HG03196 (cell line): ENCODE results near the gene PLCB1.

Experiments used
- ATAC-seq: cut with Tn5 transposase; IDR thresholded peaks from one replicate; pipeline ENCODE4 v1.9.1; 2021; ENCODE audit not compliant: unreplicated experiment

PLCB1 gene

DNA sequence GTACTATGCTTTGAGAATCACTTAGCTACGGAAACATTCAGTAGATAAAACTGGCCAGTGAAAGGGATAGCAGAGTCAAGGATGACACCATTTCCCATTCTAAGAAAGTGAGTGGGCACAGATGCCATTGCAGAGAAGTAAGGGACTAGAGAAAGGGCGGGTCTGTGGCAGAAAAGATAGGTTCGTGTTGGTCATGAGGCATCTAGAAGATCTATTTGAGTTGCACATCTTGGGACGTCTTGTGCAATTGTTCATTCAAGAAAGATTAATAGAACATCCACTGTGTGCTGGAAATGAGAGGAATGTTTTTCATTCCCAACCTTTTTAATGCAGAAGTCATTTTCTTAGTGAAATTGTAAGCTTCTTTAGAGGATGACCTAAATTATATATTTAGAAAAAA lies 161.7 kb downstream of the PLCB1 start:
- no peak for ATAC-seq

DNA sequence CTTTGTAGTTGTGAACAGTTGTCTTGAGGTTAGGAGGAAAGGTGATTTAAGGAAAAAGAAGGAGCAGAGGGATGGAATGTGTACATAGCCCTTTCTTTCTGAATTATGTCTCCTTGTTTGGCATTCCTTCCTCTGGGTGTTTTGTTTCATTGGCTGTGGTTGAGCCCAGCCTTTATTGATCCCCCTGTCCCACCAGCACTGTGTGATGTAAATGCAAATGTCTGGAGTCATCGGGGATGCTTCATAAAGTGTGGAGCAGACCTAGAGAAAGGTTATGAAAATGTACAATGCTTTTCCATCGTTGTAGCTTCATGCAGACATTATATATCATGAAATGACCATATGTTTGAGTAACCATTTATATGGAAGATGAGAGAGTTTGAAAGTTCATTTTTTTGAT lies 164.5 kb downstream of the PLCB1 start:
- no peak for ATAC-seq

DNA sequence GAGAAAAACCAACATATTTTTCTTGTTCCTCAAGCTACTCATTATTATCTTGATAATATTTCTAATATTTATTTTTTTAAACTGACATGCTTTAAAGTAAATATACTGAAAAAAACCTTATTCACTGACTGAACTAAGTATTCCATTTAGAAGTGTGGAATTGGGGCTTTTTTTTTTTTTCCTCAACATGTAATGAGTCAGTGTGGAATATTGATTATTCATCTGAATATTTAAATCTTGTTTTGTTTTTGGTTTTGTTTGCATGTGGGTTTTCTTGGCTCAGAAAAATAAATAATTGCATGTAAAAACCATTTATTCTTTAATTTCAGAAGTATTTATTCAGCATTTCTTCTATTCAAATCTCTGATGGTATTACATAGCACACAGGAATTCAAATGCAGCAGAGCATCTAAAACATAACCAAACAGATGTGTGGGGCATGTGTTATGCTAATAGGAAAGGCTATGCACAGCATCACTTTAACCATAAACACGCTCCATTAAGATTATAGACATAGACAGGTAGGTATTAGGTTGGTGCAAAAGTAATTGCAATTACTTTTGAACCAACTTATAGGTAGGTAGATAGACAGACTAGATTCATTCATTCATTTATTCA lies 166.5 kb downstream of the PLCB1 start:
- no peak for ATAC-seq

DNA sequence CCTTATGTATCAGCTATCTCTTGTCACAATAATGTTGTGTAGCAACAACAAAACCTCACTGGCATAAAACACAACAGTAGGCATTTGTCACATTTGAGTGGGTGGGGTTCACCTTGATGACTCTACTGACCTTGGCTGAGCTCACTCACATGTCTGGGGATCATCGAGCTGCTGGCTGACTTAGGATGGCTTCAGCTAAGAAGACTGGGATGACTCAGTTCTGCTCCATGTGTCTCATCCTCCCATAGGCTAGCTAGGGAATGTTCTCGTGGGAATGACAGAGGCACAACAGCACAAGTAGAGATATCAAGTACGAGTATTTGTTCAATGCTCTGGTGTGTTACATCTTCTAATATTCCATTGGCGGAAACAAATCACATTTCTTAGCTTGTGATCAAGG lies 167.9 kb downstream of the PLCB1 start:
- no peak for ATAC-seq

DNA sequence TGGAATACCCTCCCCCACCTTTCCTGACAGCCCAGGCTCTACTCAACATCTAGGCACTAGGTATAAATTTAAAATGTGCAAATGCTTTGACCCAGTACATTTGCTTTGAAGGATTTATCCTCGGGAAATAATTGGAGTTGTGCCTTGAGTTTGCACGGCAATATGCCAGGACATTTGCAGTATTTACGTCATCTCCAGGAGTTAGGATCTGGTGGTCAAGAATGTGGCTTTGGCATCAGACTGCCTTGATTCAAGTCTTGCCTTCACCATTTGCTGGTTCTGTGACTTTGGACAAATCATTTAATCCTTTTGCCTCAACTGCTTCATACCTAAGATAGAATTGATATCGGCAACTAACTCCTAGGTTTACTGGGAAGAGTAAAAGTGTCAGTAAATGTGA lies 169.6 kb downstream of the PLCB1 start:
- ATAC-seq, result no peak

DNA sequence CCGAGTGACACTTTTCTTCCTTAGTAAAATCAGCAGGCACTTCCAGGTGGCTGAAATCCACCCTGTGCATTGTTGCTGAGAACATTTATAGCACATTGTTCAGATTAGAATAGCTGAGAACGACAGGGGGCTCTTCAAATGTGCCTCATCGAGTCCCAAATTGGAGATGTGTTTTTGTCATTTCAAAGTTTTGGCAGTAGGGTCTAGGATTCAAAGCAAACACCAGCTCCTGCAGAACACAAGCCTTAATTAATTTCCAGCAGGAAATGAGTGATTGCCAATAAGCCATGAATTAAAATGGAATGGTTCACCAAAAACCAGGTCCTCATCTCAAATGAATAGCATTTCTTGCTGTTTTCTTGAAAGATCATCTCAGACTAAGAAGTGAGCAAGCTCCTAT lies 171.6 kb downstream of the PLCB1 start:
- ATAC-seq, result no peak

DNA sequence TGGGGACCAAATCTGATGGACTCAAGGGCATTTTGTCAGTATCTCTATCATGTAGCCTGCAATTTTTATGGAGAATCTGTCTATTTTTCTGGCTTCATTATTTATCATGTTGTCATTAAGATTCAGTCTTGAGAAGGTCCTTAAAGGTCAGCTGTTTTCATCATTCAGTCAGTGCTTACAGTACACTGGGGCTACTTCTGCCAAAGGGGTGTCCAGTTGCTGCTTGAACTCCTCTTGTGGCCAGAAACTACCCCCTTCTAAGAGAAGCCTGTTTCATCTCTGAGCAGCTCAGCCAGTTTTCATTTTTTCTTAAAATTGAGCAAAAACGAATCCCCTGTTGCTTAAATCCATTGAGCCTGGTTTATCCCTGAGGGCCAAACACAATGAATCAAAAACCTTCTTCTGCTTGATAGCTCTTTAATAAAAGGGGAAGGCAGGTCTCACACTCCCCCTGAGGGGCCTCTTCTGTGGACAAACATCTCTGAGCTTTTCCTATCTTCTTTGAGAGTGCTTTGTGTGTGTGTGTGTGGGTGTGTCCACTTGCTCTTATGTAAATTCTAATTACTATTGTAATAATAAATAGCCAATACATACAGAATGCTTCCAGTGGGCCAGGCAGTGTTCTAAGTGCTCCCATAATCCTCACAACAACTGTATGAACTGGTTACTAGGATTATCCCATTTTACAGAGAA lies 172.2 kb downstream of the PLCB1 start:
- ATAC-seq, result no peak

DNA sequence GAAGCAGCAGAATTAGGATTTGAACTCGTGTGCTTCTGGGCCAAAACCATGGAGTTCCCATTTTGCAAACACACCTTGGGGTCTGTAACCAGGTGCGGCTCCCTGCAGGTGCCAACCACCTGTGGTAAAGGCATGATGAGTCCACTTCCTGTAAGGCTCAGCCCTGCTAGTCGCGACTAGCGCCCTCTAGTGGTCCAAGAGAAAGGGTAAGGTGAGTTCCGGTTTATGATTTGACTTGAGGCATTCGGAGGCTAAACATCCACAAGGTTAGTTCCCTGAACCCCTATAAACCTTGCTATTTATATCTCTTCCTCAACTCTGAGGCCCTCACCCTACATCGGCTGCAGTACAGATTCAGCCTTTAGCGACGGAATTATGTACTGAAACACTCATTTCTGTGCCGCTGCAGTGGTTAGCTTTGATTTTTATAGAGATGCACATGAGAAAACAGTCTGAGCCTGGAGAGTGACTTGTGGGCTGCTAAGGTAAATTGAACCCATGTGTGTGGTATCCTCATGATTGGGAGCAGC lies 173.4 kb downstream of the PLCB1 start:
- ATAC-seq, result peak; percentile 90

DNA sequence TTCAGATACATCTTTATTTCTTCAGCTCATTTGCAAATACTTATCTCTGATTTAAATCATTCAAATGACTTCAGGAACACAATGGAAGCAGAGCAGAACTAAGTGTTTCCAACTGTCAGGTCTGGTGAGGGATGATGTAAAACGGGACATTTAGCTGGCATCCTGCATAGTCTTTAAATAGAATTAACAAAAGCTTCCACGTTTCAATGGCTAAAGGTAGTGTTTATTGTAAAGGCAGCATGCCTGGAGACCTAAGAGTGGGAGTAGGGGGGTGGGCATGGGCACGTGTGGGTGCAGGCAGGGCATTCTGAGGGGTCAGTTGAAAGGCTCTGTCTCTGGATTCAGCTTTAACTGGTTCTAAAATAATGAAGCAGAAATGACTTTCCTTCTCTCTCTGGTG lies 174.9 kb downstream of the PLCB1 start:
- ATAC-seq, result no peak

DNA sequence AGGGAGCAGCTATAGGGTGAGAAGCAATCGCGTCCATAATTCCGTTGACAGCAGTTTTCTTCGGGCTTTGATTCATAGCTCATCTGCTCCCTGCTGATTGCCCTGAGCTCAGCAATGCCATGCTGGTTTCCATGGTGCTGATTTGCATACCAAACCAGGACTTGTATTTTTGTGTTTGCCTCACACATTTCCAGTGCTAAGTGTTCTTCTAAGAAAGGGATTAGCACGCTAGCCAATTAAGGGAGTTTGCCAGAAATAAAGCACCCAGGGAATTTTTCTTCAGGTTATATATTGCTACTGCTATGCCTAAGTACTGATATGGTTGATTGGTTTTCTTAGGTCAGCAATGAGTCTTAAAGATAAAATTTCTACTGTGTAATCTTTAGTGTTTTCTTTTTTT lies 177.6 kb downstream of the PLCB1 start:
- no peak for ATAC-seq

DNA sequence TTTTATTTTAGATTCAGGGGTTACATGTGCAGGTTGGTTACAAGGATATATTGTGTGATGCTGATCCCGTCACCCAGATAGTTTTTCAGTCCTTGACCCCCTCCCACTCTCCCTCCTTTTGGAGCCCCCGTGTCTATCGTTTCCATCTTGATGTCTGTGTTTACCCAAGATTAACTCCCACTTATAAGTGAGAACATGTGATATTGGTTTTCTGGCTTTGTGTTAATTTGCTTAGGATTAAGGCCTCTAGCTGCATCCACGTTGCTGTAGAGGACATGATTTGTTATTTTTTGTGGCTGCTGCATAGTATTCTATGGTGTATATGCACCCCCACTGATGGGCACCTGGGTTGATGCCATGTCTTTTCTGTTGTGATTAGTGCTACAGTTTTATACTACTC lies 178.6 kb downstream of the PLCB1 start:
- ATAC-seq, result no peak

DNA sequence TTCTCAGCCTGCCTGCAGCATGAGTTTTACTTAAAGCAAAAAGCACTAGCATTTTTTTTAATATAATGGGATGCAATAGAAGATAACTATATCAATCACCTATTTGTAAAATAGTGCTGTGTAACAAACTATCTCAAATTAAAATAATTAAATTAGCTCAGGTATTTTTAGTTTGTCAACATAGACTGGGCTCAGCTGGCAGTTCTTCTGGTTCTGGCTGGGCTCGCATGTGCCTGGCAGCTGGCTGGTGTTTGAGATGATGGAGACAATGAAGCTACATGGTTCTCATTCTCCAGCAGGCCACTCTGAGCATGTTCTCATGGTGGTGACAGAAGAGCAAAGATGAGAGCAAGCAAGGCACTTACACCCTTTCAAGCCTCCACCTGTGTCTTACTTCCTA lies 181.0 kb downstream of the PLCB1 start:
- ATAC-seq, result no peak

DNA sequence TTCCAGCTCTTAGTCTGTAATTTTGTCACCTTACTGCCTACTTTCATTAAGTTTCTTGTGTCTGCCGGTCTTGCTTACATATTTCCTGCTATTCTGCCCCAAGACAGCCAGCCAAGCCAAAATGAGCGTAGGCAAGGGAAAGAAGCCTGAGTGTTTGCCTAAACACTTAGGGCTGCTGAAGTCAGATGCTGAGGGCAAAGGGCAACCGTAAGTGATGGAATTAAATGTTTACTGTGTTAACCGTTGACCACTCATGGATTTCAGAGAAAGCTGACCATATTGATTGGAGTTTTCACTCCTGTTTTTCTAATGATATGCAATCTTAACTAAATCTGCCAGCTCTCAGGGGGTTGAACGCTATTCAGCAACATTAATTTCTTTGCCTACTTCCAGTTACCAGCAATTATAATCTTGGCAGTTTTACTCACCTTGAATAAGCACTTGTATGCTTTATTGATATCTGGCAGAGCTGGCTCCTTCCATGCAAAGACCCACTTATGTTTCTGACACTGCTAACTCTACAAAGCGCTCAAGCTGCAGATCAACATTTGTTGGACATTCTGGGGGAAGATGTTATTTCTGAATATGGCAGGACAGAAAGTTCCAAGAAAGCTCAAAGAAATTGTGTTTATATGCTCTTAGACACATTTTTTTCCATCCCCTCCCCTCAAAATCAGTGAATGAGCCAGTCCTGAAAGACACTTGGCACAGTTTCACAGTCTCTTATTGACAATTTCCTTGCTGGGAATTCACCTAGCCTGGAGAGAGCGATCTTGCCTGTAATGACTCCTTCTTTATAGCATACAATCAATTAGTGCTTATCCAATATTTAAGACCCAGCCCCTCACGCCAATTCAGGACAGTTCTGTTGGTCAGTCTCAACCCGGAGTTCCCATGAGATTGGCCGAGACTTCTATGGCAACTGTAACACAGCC lies 183.8 kb downstream of the PLCB1 start:
- no peak for ATAC-seq

DNA sequence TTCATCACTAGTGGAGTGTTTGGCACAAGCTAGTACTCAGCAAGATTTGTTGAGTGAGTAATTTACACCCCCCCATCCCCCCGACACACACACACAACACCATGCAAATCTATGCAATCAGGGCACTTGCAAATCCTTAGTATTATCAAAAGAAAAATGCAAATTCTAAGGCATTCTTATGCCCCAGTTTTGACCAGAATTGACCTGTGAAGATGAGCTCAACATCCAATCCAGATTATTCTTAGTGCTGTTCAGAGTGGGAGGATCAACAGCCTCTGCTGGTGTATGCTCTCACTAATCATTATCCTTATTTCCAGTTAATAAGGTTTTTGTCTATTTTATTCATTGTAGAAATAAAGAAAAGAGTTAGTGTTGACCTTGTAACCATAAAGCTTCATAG lies 185.4 kb downstream of the PLCB1 start:
- no peak for ATAC-seq

DNA sequence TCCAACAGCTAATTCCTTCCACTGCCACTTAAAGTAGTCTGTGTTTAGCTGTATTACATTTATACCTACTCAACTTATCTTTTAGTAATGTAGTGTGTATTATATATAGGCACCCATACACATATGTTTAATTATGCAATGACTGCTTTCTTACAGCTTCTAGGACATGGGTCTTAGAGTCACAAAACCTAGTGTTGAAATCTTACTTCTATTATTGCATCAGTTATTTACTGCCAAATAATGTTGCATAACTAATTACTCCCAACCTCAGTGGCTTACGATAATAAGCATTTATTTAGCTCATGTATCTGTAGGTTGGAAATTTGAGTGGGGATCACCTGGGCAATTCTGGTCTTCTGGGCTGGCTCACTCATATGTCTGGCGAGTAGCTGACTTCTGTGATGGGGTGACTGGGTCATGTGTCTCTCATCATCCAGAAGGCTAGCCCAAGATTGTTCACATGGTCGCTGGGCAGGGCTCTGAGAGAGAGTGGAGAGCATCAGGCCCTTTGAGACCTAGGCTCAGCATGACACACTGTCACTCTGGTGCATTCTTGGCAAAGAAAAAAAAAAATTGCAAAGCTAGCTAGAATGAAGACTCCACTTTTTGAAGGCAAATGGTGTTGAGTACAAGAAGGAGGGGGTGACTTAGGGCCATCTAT lies 187.0 kb downstream of the PLCB1 start:
- ATAC-seq, result no peak

DNA sequence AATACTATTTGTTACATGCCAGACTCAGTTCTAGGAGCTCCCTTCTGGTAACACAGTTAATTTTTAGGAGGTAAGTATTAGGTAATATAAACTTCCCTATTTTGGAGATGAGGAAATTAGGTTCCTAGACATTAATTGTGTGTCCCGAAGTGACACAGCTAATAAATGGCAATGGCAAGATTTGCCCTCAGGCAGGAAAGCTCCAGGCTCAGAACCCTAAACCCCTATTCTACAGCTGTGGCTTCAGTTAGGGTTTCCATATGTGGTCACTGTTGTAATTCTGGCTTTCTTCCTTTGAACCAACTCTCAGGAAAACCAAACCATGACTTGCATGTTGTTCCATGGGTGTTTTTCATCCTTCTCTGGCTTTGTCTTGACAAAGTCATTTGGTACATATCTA lies 188.2 kb downstream of the PLCB1 start:
- no peak for ATAC-seq

DNA sequence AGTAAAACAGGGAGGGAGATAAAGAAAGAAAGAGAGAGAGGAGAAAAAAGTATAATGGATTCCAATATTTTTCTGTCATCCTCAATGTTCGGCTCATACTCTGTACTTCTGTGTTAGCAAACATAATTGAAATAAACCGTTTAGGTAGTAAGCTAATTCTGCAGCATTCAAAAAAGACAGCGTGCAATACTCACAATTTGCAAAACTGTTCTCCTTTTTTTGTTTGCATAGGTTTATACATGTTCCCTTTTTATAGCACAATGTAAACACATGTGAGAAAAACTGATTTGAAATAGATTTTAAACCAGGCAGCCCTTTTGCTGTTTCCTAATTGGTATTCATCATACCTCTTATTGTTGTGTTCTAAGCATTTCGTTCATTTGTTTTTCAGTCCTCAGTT lies 188.9 kb downstream of the PLCB1 start:
- ATAC-seq, result no peak

DNA sequence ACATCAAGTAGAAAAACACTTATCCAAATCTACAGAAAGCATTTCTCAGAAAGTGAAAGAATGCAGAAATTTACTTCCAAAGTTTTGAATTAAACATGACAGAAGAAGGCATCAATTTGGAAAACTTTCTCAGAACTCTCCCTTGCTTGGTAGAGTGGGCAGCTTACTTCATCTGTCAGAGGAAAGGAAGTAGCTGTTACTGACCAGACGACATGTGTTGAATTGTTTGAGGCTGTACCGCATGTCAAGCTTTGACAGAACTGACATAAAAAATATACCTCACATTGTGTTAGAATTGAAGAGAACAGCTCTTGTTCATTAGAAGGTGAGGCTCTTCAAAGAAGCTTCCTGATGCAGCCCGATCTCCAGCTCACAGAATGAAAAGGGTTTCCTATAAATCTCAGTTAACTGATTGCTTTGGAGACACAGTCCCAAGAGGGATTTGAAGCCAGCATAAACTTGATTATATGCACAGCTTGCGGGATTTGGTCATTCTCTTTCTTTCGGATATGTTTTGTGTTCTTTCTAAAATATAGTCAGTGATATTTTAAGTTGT lies 190.7 kb downstream of the PLCB1 start:
- no peak for ATAC-seq

DNA sequence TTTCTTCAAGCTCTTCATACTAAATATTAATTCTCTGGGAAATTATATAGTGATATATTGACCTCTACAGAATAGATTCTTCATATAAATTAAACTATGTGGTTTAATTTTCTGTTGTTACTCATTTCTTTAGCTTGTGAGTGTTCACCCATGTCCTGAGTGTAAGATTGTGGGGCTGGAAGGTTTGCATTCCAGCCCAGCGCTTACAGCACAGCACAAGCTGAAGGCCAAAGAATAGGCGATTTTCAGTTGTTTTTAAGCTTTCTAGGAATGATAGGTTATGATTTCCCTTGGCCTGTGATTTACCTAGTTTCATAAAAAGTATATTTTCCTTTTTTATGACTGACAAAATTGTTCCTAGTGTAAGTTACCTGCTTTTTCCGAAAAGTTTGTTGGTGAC lies 194.1 kb downstream of the PLCB1 start:
- ATAC-seq, result no peak

DNA sequence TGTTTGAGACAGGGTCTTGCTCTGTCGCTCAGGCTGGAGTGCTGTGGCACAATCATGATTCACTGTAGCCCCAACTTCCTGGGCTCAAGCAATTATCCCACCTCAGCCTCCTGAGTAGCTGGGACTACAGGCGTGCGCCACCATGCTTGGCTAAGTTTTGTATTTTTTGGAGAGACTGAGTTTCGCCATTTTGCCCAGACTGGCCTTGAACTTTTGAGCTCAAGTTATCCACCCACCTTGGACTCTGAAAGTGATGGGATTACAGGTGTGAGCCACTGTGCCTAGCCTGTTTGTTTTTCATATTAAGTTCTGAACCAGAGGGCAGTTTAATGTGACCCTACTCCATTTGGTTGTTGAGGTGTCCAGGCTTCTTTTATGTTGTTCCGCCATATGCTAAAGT lies 194.8 kb downstream of the PLCB1 start:
- no peak for ATAC-seq

DNA sequence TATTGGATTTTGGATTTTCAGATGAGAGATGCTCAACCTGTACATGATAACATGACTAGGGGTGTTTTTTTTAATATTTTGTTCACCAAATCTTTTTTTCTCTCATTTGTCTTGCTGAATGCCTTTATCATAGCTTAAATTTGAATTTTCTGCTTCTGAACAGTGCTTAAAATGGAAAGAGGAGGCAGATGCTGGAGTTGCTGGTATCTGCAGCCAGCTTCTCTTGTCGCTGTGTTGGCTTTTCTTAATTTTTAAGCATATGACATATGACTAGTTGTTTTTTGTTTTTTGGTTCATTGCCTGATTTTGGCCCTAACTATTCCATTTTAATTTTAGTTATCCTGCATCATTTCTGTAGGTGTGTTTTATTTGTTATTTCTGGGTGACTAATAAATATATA lies 196.1 kb downstream of the PLCB1 start:
- ATAC-seq, result no peak
